GM18498 (cell line): ENCODE measurements around the gene BACH2.
"Not testable (repeated sequence)": the region's sequence is repeated elsewhere in the genome, so short reads cannot be mapped to it uniquely, and the experiment has no call there.

ENCODE experiments used
- ATAC-seq: cut with Tn5 transposase; IDR thresholded peaks from one replicate; pipeline ENCODE4 v1.9.1; 2021; ENCODE audit warnings: mild to moderate bottlenecking, moderate library complexity; ENCODE audit not compliant: unreplicated experiment

Gene BACH2

DNA sequence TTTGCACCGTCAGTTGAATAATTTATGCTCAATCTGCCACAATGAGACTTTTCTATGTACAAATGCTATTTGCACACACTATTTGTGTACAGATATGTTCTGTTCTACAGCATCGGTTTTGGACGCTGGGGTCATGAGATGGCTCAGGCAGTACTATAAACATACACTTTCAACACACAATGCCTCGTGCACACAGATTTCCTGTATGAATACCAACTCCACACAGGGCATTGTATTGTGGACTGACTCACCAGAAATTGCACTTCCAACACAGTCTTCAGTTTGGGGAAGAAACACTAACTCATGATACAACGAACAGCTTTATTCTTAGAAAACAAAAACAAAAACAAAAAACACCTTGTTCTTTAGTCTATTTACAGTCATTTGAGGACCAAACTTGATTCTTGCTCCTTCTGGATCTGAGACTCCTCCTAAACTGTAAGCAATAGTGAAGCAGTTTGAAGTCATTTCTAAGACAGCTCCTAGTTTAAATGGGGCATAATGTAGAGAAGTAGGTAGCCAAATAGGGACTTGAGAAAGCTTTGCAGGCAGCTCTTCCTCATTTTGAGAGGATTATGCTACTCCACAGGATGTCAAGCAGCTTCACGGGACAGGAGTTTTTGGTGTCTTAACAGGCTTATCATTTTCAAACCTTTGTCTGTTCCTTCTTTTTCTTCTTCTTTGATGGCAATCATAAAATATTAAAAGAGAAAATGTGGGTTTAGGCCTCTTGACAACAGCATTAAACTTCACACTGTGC lies 368.7 kb downstream of the BACH2 start:
- no peak for ATAC-seq

DNA sequence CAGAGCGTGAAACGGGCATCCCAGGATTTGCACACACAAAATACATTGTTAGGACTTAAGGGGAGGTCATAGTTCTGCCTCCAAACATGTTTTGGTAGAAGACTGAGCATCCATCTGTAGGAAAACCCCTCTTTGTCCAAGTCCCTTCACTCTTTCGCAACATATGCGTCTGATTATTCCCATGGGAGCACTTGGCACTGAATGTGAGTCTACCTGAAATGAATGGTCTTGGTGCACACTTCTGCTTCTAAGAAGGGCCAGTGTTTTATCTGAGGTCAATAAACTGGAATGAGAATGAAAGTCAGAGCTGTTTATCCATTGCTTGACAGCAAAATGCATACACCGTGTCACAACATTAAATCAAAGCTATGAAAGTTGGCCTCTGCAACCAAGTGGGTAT lies 369.4 kb downstream of the BACH2 start:
- no peak for ATAC-seq

DNA sequence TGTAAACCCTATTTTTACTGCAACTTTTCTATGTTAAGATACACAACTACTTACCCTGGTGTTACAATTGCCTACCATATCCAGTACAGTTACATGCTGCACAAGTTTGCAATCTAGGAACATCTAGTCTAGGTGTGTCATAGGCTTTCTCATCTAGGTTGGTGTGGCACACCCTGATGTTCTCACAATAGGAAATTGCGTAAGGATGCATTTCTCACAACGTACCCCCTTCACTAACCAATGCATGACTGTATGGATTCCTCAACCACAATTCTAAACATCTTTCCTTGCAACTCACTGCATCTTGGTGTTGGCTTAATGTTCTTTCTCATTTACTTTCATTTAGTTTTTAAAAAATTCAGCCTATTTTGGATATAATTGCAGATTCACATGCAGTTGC lies 370.8 kb downstream of the BACH2 start:
- no peak for ATAC-seq

DNA sequence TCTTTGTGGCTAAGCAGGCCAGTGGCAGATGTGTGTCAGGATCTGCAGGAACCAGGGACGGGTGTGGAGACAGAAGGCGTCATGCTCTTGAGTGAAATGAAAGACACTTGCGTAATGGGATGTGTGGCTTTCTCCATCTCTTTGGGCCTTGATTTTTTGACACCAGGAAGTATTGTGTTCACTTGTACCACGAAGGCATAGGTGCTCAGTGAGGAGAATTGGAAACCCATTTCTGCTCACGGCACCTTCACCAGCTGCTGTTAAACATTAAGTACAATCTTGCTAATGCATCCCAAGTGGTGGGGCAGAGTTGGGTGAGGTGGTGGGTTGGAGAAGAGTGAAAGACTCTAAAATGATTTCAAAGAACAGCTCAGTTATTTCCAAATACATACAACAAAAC lies 372.4 kb downstream of the BACH2 start:
- ATAC-seq: no peak

DNA sequence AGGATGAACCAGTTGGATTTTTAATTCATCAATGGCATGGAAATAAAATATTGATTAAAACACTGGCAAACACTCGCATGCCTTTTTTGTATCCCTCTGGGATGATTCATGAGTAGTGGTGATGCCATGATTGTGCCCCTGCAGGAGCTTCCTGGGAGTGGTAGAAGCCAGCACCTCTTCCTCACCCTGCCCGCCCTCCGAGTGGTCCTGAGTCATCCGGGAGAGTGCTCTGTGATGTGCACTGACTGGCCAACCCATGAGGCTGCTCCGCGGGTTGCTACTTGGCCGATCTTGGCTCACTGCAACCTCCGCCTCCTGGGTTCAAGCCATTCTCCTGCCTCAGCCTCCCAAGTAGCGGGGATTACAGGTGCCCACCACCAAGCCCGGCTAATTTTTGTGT lies 375.0 kb downstream of the BACH2 start:
- ATAC-seq: no peak

DNA sequence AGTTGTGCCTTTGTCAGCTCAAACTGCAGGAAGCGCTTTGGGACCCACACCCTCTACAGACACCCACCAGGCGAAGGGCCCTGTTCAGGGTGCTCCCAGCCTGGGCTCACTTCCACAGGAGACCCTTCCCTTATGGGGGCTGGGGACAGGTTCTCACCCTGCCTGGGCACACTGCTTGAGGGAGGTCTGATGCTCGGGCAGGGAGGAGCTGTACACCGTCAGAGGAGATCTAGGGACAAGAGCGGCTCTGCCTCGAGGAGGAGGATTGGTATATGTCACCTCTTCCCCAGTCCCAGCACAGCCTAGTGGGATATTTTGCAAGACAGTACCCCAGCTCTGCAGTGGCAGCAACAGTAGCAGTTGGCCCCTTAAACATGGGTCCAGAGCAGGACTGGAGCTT lies 375.4 kb downstream of the BACH2 start:
- no peak for ATAC-seq

DNA sequence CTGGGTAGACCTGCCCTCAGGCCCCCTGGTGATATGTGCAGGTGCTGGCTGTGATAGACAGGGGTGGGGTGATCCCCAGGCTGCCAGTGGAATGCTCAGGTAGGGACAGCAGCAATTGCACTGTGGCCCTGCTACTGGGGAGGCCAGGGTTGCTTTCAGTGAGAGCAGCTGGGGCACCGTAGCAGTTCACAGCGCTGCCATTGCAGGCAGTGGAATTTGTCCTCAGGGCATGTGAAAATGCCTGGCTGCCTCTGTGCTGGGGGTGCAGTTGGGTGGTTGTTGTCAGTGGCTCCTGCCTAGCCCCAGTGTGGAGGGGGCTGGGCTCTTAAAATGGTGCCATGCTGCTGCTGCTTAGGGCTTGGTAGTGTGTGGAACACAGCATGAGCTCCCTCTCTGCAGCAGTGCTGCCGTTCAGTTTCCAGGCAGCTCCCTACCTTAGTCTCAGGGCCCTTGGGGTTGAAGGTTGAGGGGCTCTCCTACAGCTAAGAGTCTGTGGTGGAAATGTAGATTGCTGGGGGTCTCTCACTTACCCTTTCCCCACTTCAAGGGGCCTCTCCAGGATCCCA lies 378.8 kb downstream of the BACH2 start:
- ATAC-seq: no peak

DNA sequence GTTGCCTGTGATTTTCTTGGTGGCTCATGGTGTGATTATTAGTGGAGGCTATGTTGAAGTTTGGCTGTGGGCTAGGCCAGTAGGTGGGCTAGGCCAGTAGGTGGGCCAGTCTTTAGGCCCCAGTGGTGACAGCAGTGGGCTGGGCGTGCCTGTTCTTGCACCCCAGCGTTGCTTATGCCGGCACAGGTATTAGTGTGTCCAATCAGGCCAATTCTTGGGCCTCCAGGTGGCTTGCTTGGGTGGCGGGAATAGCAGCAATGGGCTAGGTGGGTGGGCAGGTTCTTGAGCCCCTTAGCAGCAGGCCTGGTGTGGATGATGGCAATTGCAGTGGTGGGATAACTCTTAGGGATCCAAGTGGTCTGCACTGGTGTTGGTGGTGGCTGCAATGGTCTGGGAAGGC lies 379.4 kb downstream of the BACH2 start:
- no peak for ATAC-seq

DNA sequence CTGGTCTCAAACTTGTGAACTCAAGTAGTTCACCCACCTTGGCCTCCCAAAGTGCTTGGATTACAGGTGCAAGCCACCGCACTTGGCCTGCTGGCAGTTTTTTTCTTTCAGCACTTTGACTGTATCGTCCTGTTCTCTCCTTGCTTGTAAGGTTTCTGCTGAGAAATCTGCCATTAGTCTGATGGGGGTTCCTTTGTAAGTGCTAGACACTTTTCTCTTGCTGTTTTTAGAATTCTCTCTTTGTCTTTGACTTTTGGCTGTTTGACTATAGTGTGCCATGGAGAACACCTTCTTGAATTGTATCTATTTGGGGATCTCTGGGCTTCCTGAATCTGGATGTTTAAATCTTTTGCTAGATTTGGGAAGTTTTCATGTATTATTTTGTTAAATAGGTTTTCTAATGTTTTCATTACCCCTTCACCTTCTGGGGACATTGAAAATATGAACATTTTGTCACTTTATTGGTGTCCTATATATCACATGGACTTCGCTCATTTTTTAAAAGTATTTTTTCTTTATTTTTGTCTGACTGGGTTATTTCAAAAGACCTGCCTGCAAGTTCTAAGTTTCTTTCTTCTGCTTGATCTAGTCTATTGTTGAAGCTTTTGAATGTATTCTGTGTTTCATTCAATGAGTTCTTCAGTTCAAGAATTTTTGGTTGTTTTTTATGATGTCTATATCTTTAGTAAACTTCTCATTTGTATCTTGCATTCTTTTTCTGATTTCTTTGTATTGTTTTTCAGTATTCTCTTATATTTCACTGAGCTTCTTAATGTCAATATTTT lies 380.3 kb downstream of the BACH2 start:
- no peak for ATAC-seq

DNA sequence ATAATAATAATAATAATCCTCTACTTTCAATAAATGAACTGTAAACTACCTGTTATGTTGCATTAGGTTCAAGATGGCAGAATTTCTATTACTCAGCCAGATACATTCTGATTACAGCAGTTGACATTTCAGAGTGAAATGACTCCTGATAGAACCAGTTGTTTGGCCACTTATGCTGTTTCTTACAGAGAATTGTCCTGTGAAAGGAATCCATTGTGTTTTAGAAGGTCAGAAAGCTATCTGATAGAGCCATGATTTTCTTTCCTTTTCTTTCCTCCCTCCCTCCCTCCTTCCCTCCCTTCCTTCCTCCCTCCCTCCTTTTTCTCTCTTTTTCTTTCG lies 385.8 kb downstream of the BACH2 start:
- no peak for ATAC-seq

DNA sequence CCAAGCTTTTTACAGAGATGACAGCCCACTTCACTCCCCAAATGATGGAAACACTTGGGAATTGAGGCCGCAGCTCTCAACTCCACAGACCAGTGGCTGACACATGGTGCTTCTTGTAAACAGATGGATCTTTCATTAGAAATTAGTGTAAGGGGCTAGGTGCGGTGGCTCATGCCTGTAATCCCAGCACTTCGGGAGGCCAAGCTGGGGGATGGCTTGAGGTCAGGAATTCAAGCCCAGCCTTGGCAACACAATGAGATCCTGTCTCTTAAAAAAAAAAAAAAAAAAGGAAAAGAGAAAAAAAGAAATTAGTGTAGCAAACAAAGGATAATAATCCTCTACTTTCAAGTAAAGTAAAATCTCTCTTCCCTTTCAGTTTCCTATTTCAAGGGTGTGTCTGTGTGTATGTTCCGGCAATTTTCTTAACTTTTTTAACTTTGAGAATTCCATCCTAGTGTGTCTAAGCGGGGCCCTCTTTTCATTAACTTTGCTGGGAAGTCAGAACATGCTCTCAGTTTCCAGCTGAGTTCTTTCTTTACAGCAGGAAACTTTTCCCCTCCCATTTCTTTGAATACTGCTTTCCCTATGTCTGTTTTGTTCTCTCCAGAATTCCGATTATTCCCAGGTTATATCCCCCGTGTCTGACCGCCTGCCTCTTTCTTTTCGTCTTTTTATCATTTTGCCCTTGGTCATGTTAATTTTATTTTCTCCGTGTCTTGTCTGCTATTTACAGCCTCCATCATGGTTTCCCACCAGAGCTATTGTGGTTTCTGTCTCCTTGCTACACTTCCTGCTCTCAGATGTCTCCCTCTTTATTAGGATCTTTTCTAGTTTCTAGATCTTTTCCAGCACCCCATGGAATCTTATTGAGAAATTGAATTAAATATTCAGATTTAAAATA lies 386.4 kb downstream of the BACH2 start:
- ATAC-seq: not testable (repeated sequence)

DNA sequence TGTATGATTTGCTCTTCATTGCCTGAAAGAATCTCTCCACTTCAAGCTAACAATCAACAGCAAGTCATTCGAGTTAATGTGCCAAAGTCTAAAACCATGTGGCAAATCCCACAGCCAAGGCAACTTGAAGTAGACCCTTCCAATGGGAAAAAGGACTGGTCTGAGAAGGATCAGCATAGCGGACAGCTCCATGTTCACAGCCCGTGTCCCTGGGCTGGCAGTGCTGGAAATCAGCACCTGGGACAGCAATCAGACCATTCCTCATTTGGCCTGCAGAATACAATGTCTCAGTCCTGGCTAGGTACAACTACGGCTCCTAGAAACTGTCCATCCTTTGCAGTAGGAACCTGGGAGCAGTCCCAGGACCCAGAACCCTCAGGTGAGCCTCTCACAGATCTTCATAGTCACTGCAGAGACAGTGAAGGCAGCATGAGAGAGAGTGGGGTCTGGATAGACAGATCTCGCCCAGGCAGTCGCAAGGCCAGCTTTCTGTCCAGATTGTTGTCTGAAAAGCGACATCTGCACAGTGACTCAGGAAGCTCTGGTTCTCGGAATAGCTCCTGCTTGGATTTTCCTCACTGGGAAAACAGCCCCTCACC lies 401.3 kb downstream of the BACH2 start:
- no peak for ATAC-seq

DNA sequence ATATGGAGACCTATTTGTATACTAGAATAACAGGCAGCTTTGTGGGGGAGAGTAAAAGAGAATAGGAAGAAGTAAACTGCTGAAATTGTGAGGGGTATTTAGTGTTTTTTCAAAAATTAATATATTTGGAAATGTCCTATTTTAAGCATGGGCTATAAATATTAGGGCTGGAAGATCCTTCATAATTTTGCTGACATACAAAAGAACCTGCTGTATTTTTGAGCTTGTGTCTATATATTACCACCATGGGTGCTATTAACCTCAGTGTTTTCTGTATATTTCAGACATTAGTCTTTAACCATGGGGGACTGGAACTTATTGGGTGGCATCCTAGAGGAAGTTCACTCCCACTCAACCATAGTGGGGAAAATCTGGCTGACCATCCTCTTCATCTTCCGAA lies 402.5 kb downstream of the BACH2 start, which contains the start of gene GJA10:
TSS of gene GJA10 (plus strand) at position 301 of the 400 bp plus-strand sequence. CDS start at position 301, 0 bp downstream.
- ATAC-seq: no peak

DNA sequence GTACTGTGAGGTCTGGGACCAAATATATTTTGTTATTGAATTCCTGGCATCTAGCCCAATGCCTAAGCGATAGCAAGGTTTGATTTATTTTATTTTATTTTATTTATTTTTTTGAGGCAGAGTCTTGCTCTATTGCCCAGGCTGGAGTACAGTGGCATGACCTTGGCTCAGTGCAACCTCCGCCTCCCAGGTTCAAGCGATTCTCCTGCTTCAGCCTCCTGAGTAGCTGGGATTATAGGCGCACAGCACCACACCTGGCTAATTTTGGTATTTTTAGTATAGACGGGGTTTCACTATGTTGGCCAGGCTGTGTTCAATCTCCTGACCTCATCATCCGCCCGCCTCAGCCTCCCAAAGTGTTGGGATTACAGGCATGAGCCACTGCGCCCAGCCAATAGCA lies 404.1 kb downstream of the BACH2 start:
- not testable (repeated sequence) for ATAC-seq

DNA sequence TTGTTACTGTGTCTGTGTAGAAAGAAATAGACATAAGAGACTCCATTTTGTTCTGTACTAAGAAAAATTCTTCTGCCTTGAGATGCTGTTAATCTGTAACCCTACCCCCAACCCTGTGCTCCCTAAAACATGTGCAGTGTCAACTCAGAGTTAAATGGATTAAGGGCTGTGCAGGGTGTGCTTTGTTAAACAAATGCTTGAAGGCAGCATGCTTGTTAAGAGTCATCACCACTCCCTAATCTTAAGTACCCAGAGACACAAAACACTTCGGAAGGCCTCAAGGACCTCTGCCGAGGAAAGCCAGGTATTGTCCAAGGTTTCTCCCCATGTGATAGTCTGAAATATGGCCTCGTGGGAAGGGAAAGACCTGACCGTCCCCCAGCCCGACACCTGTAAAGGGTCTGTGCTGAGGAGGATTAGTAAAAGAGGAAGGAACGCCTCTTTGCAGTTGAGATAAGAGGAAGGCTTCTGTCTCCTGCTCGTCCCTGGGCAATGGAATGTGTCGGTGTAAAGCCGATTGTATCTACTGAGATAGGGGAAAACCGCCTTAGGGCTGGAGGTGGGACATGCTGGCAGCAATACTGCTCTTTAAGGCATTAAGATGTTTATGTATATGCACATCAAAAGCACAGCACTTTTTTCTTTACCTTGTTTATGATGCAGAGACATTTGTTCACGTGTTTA lies 405.7 kb downstream of the BACH2 start:
- not testable (repeated sequence) for ATAC-seq

DNA sequence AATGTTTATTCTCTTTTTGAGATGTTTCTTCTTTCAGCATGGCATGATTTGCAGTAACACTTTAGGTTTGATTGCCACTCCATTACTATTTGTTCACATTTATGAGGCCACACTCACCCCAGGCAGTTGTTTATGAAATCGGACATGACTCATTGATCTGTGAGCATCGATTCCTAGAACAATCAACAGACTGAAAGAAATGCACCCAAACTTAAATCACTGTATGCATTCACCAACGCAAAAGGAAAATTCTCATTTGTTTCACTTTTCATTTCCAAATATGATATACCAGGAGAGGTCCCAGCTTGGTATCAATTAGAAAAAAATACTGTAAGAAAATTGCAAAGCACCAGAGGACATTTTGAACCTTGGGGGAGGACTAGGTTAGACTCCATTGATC lies 407.8 kb downstream of the BACH2 start:
- no peak for ATAC-seq

DNA sequence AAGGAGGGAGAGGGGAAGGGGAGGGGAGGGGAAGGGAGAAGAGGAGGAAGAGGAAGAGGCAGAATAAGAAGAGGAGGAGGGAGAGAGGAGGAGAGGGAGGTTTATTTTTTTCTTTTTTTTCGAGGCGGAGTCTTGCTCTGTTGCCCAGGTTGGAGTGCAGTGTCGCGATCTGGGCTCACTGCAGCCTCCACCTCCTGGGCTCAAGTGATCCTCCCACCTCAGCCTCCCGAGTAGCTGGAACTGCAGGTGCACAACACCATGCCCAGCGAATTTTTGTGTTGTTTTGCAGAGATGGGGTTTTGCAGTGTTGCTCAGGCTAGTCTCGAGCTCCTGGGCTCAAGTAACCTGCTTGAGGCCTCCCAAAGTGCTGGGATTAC lies 408.5 kb downstream of the BACH2 start:
- no peak for ATAC-seq

DNA sequence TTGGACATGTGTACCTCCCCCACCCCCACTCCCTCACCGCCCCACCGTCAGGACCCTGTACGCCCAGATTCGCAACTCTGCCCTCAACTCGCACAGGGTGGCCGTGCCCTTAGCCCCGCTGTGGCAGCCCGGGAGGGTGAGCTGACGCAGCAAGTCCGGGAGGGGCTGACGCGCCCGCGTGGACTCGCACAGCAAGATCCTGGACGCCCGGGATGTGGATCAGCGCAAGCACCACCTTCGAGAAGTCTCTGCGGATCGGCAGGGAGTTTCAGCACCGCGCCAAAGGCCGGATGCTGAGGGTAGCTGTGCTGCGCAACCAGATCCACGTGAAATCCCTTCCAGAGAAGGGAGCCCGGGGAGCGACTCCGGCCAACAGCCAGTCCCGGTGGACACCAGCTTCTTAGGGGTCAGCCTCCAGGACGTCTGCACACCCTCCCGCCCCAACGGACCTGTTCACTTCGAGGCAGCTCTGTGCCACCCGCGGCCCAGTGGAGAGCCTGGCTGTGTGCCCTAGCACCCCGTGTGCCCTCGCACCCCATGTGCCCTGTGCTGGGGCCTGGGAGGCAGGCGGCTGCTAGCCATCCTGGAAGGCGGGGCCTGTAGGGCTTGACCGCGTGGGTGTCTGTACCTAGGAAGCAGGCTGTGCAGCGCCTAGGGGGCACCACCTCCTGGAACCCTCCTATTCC lies 409.0 kb downstream of the BACH2 start:
- no peak for ATAC-seq

DNA sequence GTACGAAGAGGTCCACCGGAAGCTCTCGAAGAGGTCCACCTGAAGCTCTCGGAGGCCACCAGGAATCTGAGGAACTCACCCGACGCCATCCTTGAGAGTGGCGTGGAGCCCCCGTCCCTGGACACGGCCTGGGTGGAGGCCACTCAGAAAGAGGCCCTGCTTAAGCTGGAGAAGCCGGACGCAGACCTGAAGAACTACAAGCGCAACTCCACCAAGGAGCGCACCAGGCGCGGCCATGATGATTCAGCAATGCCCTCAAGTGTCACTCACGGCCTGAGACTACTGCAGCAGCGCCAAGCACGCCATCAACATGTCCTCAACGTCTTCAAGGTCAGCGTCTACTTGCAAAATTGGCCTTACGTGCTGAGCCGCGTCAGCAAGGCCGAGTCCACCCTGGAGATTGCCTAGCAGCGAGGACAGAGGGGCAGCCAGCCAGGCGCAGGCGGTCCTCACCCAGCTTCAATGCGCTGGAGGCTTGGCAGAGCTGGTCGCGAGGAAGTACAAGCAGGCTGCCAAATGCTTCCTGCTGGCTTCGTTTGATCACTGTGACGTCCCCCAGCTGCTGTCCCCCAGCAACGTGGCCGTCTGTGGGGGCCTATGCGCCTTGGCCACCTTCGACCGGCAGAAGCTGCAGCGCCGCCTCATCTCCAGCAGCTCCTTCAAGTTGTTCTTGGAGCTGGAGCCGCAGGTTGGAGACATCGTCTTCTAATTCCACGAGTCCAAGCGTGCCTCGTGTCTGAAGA lies 410.1 kb downstream of the BACH2 start:
- ATAC-seq: no peak
